HCEC 1CT (cell line): ENCODE data around the gene OR10G7.
"Not testable (repeated sequence)": the region's sequence is repeated elsewhere in the genome, so short reads cannot be mapped to it uniquely, and the experiment has no call there.

ENCODE experiments used
- DNase-seq: peaks from one replicate; pipeline ENCODE4 v3.0.0-alpha.2; 2017

The OR10G7 gene

GRCh38 chr11:124039557-124039956, 1.6 kb downstream of the OR10G7 start:
- no peak for DNase-seq

GRCh38 chr11:124036666-124037065, 4.5 kb downstream of the OR10G7 start:
- no peak for DNase-seq

- no peak for DNase-seq
Measured at GRCh38 chr11:124026498-124026897, 14.6 kb downstream of the OR10G7 start, which contains the start of gene OR10G8. Gene OR10G8 (plus strand): TSS chr11:124026798. CDS start chr11:124029623, 2,825 bp downstream.

- DNase-seq = not testable (repeated sequence)
Measured at GRCh38 chr11:124015837-124016236, 25.3 kb downstream of the OR10G7 start.

DNA sequence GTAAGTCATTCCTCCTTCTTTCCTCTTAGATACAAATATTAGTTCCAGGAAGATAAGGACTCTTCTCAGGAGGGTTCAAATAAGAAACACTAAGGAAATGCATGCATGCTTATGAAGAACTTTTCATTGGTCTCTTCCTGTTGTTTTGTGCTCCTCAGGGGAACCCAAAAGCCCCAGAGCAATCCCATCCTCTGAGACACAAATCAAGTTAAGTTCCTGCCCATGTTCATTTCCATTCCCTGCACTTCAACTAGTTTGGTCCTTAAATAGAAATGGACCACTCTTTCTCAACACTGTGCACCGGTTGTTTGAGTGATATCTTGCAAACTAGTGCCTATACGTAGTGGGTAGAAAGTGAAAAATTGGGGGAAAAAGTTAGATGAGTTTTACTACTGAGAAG, 28.4 kb downstream of the OR10G7 start, which contains the start of gene OR10G4:
OR10G4 (plus strand) TSS at position 301 of the 400 bp plus-strand sequence. CDS start 2,578 bp downstream, outside the sequence.
- no peak for DNase-seq

GRCh38 chr11:123995119-123995518, 46.0 kb downstream of the OR10G7 start, which contains the start of gene OR10G6:
Gene OR10G6 (minus strand): TSS chr11:123995161. CDS start chr11:123995161, 0 bp downstream.
- no peak for DNase-seq
